GM23248 (cell line): Measurements from ENCODE around the gene WNT3A.

Source experiments
- EZH2 ChIP-seq: fragments of 200-600 bp; sonication (generic); IDR thresholded peaks from 2 replicates; pipeline ENCODE4 v1.6.1; 2018; ENCODE audit warnings: antibody characterized with exemption, mild to moderate bottlenecking; ENCODE audit not compliant: insufficient read depth, poor library complexity, severe bottlenecking
- EZH2phosphoT487 ChIP-seq: fragments of 200-600 bp; sonication (generic); IDR thresholded peaks from 2 replicates; pipeline ENCODE4 v1.6.1; 2018; ENCODE audit warnings: antibody characterized with exemption, moderate library complexity, mild to moderate bottlenecking, low read depth; ENCODE audit not compliant: insufficient read depth

DNA sequence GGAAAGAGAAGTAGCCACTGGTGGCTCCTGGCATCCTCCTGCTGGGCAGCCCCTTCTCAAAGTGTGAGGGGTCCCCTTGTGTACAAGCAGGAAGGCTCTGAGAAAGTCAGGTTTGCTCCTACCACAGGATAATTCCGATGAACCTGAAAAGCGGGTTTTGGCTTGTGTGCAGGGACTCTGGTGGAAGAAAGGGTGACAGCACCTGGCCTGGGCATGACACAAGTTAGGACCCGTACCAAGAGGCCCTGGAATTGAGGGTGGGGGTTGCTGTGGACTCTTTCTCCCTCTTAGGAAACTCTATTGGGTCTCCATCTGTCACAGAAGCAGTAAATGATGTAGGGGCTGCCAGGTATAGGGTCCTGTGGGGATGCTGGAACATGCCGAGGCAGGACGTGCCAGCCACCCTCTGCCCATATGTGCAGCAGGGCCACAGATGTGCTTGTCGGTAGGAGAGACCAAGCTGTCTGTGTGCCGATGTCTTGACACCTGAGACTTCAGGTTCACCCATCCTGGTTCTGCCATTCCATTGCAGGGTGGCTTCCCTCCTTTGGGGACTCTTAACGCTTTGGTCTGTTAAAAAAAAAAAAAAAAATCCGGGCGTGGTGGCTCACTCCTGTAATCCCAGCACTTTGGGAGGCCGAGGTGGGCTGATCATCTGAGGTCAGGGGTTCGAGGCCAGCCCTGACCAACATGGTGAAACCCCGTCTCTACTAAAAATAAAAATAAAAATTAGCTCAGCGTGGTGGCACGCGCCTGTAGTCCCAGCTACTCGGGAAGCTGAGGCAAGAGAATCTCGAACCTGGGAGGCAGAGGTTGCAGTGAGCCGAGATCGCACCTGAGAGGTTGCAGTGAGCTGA is 86.5 kb downstream of the WNT3A start:
- no peak for TF ChIP-seq EZH2
- no peak for TF ChIP-seq EZH2phosphoT487
